SIG-M5 treated with dmso at 0.1 percent for 504 hours (cell line): ENCODE data around the gene AJM1.

Source experiments
- DNase-seq: peaks from one replicate; lab custom pipeline; 2025; ENCODE audit not compliant: unreplicated experiment; lab: John Stamatoyannopoulos, UW

The AJM1 gene

GRCh38 chr9:136853596-136854112, 11.4 kb downstream of the AJM1 start:
- no peak for DNase-seq

GRCh38 chr9:136854113-136854841, 12.0 kb downstream of the AJM1 start:
- DNase-seq = no peak

GRCh38 chr9:136854842-136855460, 12.7 kb downstream of the AJM1 start:
- DNase-seq = no peak

GRCh38 chr9:136855461-136856078, 13.3 kb downstream of the AJM1 start:
- DNase-seq = no peak

DNA sequence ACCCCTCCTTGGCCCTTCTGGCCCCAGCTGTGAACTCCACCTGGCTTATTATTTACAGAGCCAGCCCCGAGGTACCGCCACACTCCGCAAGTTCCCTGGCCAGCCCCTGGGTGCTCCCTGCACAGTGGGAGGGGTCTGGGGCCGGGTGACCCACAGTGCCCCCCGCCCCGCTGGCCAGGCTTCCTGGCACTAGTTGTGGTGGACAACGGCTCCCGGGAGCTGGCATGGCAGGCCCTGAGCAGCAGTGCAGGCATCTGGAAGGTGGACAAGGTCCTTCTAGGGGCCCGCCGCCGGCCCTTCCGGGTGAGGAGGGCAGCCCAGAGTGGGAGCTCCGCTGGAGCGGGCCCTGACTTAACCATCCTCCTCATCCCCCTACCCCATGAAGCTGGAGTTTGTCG, 13.8 kb downstream of the AJM1 start:
- DNase-seq = no peak

DNA sequence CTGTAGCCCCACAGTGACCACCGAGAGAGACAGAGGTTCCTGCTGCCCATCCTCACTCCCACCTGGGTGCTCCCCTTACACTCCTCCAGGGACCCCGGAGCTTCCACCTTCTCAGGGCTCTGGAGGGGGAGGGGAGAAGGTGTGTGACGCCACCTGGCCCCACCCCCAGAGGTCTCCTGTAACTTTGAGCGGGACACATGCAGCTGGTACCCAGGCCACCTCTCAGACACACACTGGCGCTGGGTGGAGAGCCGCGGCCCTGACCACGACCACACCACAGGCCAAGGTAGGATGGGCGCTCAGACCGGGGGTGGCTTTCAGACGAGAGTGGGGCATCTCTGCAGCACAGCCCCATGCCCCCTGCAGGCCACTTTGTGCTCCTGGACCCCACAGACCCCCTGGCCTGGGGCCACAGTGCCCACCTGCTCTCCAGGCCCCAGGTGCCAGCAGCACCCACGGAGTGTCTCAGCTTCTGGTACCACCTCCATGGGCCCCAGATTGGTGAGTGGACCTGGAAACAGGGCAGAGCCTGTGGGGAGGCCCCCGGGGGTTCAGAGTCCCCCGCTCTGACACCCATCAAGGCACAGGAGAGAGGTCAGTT, 14.4 kb downstream of the AJM1 start:
- DNase-seq = no peak

- no peak for DNase-seq
These were observed 14.9 kb downstream of the AJM1 start for GRCh38 chr9:136857166-136857565.

- no peak for DNase-seq
These were observed 15.5 kb downstream of the AJM1 start for GRCh38 chr9:136857581-136858412.

GRCh38 chr9:136858452-136858843, 16.2 kb downstream of the AJM1 start:
- DNase-seq = no peak

- DNase-seq = no peak
These were observed 16.8 kb downstream of the AJM1 start for GRCh38 chr9:136858844-136859757.

DNA sequence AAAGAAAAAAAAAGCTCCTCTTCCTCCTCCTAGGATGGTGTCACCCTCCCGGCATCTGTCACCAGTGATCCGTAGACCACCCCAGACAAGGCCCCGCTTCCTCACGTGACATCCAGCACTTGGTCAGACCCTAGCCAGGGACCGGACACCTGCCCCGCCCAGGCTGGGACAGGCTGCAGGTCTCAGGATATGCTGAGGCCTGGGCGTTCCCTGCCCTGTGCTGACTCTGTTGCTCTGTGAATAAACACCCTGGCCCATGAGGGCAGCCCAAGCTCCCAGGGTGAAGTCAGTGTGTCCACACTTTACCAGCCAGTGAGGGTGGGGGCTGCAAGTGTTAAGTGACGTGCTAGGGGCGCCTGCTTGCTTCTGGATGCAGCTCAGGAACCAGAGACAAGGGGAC, 18.3 kb downstream of the AJM1 start:
- DNase-seq = no peak

DNA sequence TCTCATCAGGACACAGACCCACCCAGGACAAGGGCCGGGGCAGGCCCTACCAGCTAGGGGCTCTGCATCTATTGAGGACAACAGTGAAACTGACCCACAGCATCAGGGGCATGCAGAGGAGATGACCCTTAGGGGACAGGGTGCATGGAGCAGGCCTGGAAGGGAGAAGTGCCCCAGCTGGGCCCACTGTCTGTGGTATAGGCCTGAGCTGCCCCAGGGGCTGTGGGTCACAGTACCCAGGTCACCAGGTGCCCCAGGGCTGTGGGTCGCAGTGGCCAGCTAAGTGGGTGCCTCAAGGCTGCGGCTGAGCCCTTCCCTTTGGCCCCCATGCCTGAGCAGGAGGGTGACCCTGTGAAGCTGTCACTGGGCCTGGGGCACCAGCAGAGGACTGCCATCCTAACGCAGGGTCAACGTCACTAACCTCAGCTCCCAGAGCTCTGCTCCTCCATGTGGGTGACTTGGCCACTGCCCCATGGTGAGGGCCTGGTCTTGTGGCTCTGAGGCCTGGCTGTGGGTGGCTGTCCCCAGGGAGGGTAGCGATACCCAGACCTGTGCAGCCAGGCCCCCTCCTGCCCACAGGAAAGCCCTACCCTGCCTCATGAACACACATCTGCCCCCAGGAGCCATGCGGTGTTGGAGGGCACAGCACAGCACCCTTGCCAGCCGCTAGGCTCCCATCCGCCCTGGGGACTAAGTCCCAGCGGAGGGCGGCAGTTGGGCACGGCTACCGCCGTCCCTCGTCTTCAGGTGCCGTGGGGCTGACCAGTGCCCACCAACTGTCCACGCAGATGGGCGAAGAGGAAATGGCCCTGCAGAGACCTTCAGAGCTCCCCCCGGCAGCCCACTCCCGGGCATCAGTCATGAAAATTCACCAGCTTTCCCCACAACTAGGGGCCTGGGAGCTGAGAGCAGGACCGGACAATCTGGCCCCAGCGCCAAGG, 18.9 kb downstream of the AJM1 start:
- DNase-seq = no peak

DNA sequence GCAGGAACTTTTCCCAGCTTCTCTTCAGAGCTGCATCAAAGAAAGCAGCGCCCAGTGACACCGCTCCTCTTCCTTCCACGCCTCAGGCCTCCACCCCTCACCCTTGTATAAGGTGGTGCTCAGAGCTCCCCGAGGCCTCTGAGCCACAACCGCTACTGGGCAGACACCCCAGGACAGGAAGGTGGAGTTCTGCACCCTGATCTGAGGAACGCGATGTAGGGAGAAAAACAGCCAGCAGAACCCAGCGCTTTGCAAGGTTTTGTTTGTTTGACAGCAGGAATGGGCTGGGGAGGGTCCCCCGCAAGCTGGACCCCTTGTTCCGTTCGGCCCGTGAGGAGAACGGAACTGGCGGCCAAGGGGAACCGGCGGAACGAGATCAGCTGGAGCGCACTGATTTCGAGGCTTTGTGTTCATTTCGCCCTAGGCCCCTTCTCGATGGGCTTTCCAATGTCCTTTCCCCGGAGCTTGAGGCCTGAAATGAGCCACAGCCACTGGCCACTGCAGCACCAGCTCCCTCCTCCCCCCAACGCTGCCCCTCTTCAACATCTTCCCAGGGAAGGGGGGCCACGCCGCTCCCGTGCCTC, 19.7 kb downstream of the AJM1 start:
- no peak for DNase-seq

DNA sequence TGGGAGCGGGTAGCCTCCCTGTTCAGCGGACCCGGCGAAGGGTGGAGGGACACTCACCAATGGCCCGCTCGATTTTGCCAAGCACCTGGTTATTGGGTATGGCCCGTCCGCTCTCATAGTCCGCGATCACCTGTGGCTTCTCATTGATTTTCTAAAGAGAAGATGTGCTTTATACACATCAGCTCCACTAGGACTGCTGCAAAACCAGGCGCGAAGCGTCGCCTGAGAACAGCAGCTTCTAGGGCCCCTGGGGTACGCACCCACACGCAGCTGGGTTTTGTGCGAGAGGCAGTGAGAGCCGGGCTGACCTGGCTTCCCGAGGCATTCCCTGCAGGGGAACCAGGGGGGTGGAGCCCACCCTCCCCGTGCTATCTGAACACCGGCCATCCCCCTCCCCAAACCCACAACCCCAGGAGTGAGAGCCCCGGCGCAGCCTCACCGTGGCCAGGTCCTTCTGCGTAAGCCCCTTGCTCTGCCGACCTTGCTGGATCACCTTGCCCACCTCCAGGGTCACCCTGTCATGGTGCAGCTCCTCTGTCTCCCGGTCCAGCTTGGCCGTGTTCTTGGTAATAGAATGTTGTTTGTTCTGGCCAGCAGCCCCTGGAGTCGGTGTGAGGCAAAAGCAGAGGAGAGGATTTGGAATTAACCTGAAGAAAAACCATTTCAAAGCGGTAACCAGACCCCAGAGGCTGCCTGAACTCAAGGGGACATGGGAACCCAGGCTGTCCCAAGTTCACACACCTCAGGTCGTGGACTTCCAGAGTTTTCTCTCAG, 20.8 kb downstream of the AJM1 start:
- DNase-seq = no peak

DNA sequence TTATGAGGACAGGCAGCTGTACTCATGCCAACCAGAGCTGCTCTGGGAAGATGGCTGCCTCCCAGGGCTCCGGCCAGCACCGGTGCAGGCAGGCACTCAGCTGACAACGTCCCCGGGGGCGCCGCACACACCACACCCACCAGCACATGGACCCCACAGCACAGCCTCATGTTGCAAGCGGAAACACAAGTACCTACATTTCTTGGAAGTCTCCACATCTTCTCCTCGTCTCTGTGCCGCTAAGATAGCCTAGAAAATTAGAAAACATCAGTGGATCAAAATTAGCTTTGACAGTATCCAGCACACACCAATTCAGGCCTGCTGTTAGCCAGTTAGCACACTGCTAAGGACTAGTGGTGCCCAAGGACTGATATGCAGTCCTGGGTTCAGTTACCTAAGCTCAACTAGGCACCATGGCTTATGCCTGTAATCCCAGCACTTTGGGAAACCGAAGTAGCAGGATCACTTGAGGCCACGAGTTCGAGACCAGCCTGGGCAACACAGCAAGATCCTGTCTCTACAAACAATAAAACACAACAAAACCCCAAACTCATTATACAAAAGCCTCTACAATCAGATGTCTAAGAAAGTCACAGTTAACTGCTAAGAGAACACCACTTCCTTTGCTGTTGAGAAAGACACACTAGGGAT, 21.5 kb downstream of the AJM1 start:
- DNase-seq = no peak

GRCh38 chr9:136865041-136865767, 22.9 kb downstream of the AJM1 start:
- DNase-seq = no peak

- DNase-seq = no peak
These were observed 23.5 kb downstream of the AJM1 start for GRCh38 chr9:136865768-136866103.
